Fibroblast of the aortic adventitia (primary cell): ENCODE measurements around the gene TUBGCP2. TPM values are rescaled to one million over a fixed set of nuclear protein-coding genes. Genes with fewer than 3 reads are reported as not detected.

Source experiments
- DNase-seq: peaks from one replicate; pipeline ENCODE4 v3.0.0-alpha.2; 2010; ENCODE audit warnings: low read depth
- H3K4me3 ChIP-seq: 2 replicates; pipeline ENCODE4 v1.5.1; 2011; ENCODE audit warnings: low read depth, mild to moderate bottlenecking, control low read depth, low read length, moderate library complexity
- CTCF ChIP-seq: IDR thresholded peaks from 2 replicates; pipeline ENCODE4 v1.5.1; 2011; ENCODE audit warnings: mild to moderate bottlenecking, low read length, control low read depth, inconsistent platforms; ENCODE audit not compliant: insufficient read depth
- total RNA-seq: library from RNA; depleted of rRNA; stranded (reverse); fragments of >200 nt; gene quantifications from 2 replicates; pipeline ENCODE4 v1.2.3, GENCODE V29; 2012; ENCODE audit warnings: low replicate concordance

Gene TUBGCP2
- total RNA-seq, 1 donor, result 72.8 TPM

DNA sequence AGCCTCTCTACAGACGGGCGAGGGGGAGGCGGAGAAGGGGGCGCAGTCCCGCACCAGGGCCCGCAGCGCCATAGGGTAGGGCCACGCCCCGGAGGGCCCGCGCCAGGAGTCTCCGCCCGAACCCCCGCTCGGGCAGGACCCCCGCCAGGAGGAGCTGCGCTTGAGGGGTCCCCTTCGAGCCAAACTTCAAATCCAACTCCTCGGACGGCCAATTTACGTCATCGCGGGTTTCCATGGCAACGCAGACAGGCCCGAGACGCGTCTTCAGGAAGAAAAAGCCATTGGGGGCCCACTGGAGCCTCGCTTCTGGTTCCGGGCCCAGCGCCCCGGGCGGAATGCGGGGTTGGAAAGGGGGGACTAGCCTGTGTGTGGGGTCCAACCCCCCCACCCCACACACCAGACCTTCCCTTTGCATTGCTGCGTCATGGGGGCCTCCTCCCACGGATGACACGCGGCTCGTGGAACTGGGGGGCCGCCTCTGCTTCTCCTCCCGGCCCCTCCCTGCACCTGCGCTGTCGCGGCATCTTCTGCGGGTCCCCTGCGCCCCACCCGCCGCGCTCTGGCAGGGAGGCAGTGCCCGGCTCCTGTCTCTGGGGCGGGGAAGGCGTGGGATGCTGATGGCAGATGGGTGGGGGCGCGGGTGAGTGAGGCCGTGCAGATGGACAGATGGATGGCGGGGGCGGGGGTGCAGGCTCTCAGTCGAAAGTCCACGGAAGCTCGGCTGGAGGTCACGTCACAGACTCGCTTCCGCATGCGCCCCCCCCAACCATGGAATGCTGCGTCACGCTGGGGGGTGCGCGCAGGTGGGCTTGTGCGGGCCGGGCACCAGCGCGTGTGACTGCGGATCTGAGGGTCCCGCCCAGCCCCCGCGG lies 26.8 kb upstream of the TUBGCP2 start:
- peak; percentile 60 for DNase-seq
- H3K4me3 ChIP-seq, result peak overlapping the region; percentile 46
- no peak for TF ChIP-seq CTCF

DNA sequence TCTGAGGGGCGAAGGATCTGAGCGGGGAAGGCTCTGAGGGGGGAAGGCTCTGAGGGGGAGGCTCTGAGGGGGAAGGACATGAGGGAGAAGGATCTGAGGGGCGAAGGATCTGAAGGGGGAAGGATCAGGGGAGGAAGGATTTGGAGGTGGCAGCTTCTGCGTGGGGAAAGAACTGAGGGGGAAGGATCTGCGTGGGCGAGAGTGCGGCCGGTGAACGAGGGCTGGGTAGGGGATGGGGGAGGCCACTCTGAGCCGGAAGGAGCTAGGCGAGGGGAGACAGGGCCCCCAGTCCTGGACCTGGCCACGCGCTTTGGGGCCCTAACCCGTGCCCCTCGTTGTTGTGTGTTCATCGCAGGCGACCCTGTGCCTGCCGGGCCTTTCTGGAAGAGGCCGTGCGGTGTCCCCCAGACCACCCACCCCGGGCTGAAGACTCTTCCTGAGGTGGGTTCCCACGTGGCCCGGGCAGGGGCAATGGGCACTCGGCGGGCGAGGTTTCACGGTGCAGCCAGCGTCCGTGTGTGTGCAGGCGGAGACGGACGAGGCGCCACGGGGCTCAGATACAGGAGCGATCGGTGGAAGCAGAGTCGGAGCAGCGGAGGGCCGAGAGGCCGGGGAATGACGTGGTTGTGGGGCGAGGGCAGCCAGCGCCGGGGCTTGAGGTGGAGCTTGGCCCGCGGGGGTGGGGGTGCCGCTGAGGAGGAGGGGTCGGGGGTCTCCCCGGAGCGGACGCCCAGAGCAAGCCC lies 26.0 kb upstream of the TUBGCP2 start:
- peak overlapping the region; percentile 46 for H3K4me3 ChIP-seq
- no peak for TF ChIP-seq CTCF
- DNase-seq, result no peak

DNA sequence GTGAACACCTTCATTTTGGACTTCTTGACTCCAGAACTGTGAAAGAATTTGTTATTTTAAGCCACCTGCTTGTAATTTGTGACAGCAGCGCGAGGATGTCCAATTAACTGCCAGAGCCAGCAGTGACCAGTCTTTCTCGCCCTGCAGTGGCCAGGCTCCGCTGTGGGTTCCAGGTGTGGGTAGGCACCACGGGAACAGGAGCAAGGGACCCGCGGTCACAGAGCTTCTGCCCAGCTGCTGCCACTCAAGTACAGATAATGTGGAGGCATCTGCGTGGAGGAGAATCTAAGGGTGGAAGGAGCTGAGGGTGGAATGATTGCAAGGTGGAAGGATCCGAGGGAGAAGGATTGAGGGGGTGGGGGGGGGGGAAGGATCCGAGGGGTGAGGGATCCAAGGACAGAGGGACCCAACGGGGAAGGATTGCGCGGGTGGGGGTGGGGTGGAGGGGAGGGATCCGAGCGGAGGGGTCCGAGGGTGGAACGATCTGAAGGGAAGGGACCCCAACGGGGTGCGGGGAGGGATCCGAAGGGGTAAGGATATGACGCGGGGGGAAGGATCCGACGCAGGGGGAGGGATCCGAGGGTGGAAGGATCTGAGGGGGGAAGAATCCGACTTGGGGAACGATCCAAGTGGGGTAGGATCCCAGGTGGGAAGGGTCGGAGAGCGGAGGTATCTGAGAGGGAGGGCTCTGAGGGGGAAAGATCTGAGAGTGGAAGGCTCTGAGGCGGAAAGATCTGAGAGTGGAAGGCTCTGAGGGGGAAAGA lies 24.4 kb upstream of the TUBGCP2 start:
- H3K4me3 ChIP-seq, result no peak overlapping the region
- no peak for DNase-seq
- TF ChIP-seq CTCF, result no peak

DNA sequence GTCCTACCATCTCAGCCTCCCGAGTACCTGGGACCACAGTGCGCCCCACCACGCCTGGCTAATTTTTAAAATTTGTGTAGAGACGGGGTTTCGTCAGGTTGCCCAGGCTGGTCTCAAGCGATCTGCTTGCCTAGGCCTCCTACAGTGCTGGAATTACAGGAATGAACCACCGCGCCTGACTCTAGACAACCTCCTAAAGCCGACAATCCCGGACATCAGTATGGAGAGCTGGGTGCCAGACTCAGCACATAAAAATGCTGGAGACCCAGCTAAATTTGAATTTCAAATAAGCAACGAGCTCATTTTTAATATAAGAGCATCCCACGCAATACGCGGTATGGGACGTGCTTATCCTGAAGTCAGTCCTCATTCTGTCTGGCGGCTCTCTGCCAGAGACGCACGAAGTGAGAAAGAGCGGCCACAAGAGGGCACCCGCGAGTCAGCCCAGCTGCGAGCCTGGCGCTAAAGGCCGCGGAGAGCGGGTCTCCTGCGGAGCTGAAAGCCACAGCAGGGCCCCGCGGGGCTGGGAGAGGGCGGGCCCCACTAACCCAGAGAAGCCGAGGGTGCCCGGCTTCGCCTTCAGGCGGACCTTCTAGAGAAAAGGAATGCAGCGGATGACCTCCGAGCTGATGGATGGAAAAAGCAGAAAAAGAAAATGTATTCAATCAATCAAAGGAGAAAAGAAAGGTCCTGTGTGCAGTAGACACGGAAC lies 21.0 kb upstream of the TUBGCP2 start:
- DNase-seq, result peak; percentile 84
- H3K4me3 ChIP-seq, result peak overlapping the region; percentile 39
- TF ChIP-seq CTCF, result peak; percentile 92

- no peak overlapping the region for H3K4me3 ChIP-seq
- DNase-seq, result no peak
- TF ChIP-seq CTCF, result no peak
Measured at GRCh38 chr10:133328358-133329343, 20.0 kb upstream of the TUBGCP2 start.
